PFSK-1 (cell line): ENCODE data around the gene SUSD2.

ENCODE experiments used
- POLR2AphosphoS5 ChIP-seq: IDR thresholded peaks from 2 replicates; pipeline ENCODE4 v1.6.1; 2012; ENCODE audit warnings: low read depth, mild to moderate bottlenecking, control low read depth, low read length, moderate library complexity
- SIN3A ChIP-seq: IDR thresholded peaks from 2 replicates; pipeline ENCODE4 v1.6.1; 2012; ENCODE audit warnings: mild to moderate bottlenecking, low read length, moderate library complexity, borderline replicate concordance; ENCODE audit not compliant: insufficient read depth
- TAF1 ChIP-seq: IDR thresholded peaks from 2 replicates; pipeline ENCODE4 v1.6.1; 2012; ENCODE audit warnings: low read length, control low read depth, borderline replicate concordance; ENCODE audit not compliant: insufficient read depth

DNA sequence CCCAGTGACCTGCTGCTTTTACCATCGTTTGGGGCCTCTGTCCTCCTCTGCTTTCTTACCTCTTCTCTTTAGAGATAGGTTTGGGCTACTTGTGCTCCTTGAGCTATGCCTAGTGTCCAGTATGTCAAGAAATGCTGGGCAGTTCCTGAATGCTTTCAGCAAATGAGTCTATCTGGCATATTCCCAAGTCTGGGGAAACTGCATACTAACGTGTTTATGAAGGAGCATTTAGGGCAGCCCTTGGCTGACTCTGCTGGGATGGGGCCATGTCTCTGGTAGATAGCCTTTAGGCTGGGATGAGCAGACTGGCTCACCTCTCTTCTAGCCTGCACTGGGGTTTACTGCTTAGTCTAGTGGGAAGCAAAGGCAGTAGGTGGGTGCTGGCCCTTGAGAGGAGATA lies 43.7 kb upstream of the SUSD2 start:
- TF ChIP-seq POLR2AphosphoS5: no peak
- TF ChIP-seq SIN3A: no peak
- TF ChIP-seq TAF1: no peak
